ENCODE results near the gene ARHGEF28. TPM values are rescaled to one million over a fixed set of nuclear protein-coding genes. Genes with fewer than 3 reads are reported as not detected.

ARHGEF28 gene
- total RNA-seq, 1 donor from 2014 or later, result 51.8 TPM

DNA sequence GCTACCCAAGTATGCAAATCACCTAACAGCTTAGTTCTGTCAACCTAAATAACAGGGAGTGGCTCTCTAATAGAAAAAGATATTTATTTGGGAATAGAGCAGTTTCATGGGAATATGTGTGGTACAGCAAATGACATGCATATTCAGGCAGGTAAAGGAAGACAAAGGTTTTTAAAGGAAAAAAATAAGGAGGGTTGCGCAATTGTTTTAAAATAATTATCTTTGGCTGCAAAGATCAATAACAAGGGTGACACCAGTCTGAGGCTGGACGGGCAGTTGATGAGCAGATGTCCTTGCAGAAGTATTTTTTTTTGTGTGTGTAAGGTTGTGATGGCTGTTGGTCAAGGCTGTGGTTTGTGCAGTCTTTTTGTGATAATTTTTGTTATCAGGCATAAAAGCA is 332.0 kb downstream of the ARHGEF28 start:
- ATAC-seq, result no peak
- intact Hi-C loops (cut with DNase I), result no loop called here
- no peak for DNase-seq (ENCODE audit: low spot score)

DNA sequence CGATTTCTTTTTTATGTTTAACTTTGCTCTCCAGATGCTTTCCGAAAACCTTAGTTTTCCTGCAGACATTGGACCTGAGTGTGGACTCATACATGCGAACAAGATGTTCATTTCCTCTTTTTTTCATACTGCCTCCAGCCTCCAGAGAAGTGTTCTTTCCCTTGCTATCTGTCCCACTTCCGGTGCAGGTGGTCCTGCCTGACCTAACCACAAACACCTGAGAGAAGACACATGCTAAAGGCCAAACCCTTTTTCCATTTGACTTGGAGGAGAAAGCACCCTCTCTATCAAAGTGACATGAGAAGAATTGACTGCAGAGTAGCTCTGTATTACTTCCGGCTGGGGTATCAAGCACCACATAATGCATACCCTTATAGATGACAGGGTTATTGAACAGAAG is 334.0 kb downstream of the ARHGEF28 start:
- ATAC-seq, result no peak
- no peak for DNase-seq (ENCODE audit: low spot score)
- intact Hi-C loops (cut with DNase I), result no loop called here

DNA sequence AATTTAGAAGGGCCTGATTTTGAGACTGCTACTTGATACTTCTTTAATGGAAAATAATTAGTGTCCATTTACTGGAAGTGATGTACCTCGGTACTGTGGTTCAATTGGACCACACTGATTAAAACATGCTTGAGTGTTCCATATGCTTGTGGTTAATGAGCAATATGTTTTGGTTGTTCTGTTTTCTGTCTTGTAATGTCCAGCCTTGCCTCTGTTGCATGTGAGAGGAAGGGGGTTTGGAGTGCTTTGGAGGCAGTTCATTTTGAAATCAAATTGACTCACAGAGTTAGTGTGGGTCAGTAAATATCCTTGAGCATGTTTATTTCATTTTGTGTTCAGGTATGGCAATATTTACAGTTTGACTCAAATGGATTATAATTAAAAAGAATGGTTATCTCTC is 334.4 kb downstream of the ARHGEF28 start:
- DNase-seq (ENCODE audit: low spot score) (no peak), ATAC-seq (no peak)
- intact Hi-C loops (cut with DNase I), result no loop called here

DNA sequence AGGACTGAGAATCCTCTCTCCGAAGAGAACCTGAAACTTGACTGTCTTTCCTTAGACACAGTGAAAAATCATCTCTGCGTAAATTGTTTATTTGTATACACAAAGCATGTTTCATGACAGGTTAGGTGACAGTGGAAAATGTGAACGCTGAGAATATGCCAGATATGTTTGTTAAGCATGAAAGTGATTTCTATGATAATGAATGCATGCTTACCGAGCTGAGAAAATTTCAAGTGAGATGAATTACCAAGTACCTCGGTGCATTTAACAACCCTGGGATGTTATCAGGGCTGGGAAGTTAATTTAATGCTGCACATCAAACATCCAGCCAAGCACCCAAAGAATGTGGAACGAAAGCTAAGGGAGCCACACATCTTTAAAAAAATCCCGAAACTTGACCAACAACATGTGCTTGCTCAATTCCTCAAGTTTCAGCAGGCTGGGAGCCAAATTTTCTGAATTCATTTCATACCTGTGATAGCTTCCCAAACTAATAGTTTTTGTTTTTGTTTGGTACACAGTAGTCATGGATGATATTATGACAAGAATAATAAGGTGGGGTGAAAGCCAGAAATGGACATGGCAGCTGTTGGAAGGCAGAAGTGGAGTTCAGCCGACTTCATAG is 336.9 kb downstream of the ARHGEF28 start:
- ATAC-seq, result no peak

DNA sequence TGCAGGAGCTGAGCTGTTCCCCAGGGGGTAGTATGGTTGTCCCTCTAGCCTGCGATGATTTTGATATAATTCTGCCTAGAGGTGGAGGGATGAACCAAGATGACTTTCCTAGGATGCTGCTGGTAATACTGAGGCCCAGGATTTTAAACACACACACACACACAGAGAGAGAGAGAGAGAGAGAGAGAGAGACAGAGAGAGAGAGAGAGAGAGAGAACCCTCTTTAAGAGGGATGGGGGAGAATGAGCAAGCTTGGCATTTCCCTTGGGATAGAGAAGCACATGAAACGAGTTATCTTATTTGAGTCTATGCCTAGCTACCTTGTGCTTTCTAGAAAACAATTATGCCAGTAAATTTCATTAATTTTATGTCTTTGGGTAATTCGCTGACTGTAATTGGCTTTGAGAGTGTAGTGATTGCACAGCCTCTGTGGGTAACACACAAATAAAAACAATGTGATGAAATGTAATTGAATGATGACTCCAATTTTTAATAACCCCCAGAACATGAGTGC is 338.4 kb downstream of the ARHGEF28 start:
- no peak for DNase-seq (ENCODE audit: low spot score)
- intact Hi-C loops (cut with DNase I), result no loop called here
- no peak for ATAC-seq

More for the DNA sequence above, 336.9 kb downstream of the ARHGEF28 start:
- DNase-seq (ENCODE audit: low spot score), result no peak
- intact Hi-C loops (cut with DNase I), result no loop called here

DNA sequence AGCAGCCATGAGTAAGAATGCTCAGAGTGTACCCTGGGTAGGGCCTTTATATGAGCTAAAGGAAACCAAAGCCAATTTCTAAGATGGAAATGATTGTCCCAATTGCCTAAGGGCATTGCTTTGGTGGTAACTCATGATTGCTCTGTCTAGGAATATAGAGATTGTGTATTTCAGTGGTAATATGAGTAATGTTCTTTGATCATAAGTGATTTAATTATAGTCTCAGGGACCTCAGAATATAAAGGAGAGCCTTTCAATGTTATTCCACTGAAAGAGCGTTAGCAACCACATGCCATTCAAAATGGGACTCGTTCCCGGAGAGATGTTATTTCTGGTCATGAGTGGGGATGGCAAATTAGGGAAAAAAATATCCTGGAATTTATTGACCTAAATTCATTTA is 340.5 kb downstream of the ARHGEF28 start:
- DNase-seq (ENCODE audit: low spot score) (no peak), ATAC-seq (no peak)
- intact Hi-C loops (cut with DNase I), result no loop called here

DNA sequence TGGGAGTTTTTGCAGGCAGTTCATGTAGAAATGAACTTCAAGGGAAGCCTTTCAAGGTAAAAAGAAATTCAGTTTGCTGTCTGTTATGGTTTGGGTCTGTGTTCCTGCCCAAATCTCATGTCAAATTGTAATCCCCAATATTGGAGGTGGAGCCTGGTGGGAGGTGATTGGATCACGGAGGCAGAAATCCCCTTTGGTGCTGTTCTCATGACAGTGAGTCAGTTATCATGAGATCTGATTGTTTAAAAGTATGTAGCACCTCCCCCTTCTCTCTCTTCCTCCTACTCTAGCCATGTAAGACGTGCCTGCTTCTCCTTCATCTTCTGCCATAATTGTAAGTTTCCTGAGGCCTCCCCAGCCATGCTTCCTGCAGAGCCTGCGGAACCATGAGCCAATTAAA is 341.4 kb downstream of the ARHGEF28 start:
- no peak for DNase-seq (ENCODE audit: low spot score)
- no peak for ATAC-seq
- intact Hi-C loops (cut with DNase I), result no loop called here

DNA sequence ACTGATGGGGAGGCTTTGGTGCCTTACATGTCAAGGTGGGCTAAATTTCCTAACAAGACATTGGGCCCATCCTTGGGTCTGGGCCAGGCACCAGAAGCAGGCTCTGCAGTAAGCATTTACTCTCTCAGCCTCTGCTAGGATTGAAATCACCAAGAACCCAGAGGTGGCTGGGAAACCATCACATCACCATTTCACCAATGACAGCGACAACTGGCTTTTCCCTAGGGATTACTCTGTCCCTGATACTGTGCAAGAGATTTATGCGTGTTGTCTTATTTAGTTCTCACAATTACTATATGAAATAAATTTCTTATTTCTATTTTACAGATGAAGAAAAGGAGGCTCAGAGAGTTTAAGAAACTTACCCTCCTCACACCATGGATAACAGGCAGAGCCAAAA is 342.2 kb downstream of the ARHGEF28 start:
- ATAC-seq (no peak), DNase-seq (ENCODE audit: low spot score) (no peak)
- intact Hi-C loops (cut with DNase I), result no loop called here

DNA sequence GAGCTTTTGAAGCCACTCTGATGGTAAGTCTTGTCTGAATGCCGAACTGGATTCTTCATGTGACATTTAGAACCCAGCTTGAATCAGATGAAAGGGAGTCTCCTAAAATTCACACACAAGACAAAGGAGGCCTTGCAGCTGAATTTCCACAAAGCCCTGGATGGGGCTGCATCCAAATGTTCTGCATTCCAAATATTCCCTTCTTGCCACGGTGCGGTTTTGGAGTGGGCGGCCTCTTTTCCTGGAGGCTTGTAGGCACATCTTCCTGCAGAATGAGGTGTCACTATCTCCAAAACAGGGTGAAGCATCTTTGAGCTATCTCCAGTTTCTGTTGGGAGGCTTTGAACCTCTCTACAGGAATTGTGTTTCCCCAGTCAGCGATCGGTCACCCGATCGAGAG is 342.7 kb downstream of the ARHGEF28 start:
- intact Hi-C loops (cut with DNase I), result no loop called here
- no peak for DNase-seq (ENCODE audit: low spot score)
- ATAC-seq, result peak; percentile 56

DNA sequence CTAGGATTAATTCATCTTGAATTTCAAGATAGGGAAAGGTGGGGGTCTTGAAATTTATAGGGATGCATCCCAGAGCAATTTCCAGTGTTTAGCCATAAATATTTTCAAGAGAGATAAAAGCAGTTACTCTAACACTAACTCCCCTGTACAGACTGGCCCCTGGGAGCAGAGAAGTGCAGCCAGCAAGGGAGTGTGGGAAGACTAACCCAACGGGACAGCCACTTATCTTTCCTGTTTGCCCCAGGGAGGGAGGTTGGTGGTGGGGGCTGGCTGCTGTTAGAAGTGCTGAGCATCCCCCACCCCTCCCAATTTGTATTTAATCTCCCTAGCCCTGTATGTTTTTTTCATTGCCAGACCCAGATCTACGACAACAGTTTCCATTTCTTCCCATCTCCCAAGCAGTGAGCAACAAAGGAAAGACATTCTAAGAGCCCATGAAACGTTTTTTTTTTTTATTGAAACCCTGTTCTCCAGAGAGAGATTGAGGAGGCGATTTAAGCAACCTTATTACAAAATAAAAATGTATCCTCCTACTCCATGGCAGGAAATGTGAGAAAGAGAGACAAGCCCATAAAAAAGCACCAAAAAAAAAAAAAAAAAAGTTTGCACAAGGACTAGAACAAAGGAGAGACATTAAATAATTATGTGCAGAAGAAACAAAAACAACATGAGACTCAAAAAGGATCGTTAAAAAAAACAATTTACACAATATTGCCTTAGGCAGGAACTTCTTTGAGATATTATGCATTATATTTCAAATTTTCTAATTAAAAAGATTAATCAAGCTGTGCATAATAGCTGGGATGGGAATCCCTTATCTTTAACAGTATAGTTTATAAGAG is 343.4 kb downstream of the ARHGEF28 start:
- peak; percentile 57 for ATAC-seq
- DNase-seq (ENCODE audit: low spot score), result no peak
- intact Hi-C loops (cut with DNase I), result no loop called here

DNA sequence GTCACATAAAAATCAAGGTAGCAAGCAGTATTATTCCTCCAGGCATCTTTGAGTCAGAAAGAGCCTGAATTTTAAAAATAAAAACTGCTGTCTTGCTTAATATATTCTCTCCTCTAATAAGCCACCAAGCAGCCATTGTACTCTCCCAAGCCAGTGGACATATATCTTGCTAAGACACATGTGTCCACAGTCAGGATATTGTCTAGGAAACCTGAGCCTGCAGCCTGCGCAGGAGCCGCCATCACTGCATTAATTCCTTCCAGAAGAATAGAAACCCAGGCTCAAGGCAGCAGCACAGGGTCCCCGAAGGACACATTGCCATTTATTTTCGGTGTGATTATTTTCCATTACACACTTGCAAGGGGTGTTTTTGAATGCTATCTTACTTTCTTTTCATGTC is 345.3 kb downstream of the ARHGEF28 start:
- DNase-seq (ENCODE audit: low spot score) (no peak), ATAC-seq (no peak)
- intact Hi-C loops (cut with DNase I), result no loop called here

DNA sequence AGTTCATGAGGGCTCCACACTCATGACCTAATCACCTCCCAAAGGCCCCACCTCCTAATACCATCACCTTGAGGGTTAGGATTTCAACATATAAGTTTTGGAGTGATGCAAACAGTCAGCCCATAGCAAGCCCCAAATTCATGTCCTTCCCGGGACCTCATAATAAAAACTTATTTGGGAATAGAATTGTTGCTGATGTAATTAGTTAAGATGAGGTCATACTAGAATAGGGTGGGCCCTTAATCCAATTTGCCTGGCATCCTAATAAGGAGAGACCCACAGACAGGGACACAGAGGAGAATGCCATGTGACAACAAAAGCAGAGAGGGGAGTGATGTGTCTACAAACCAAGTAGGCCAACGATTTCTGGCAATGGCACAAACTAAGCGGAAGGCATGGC is 347.1 kb downstream of the ARHGEF28 start:
- intact Hi-C loops (cut with DNase I), result no loop called here
- no peak for ATAC-seq
- no peak for DNase-seq (ENCODE audit: low spot score)

DNA sequence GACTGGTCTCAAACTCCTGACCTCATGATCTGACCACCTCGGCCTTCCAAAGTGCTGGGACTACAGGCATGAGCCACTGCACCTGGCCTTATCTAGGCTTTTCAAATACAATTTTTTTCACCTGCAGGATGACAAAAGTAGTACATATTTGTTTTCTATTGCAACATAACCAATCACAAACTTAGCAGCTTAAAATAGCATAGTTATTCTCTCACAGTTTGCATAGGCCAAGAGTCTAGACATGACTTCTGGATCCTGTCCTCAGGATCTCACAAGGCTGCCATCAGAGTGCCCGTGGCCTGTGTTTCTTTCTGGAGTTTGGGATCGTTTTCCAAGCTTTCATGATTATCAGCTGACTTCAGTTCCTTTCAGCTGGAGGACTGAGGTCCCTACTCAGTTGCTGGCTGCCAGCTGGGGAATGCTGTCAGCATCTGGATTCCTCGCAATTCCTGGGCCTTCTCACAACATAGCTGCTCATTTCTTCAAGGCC is 348.9 kb downstream of the ARHGEF28 start:
- DNase-seq (ENCODE audit: low spot score) (no peak), ATAC-seq (no peak)
- intact Hi-C loops (cut with DNase I), result no loop called here

DNA sequence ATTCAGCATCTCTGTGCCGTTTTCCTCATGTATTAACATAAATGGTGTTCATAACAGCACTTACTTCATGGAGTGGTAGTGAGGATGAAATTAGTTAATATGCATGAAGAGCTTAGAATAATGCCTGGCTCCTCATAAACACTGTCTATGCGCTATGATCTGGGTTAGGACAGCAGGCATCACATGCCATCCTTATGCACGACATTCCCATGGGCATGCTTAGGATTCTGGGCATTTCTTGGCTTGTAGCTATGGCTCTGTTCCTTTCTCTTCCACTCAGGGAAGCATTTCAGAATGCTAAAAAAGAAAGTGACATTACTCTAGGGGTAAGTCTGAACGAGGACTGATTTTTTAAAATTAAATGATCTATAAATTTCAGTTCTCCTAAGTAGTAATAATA is 349.8 kb downstream of the ARHGEF28 start:
- intact Hi-C loops (cut with DNase I), result no loop called here
- no peak for DNase-seq (ENCODE audit: low spot score)
- no peak for ATAC-seq

DNA sequence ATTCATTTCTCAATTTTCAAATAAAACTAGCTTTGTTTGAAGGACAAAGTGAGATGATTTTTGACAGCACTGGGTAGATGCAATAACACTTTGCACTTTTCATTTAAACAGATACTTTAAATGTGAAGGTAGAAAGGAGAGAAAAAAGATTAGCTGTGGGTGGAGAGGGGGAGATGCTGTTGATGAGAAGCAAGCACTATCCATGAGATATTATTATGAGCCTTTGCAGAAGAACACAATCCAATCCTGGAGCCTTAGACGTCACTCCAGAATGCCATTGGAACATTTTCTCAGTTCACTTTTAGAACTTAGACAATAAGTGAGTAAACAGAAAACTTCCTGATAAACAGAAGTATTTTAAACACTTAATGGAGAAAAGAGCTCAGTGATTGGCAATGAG is 351.1 kb downstream of the ARHGEF28 start:
- ATAC-seq (no peak), DNase-seq (ENCODE audit: low spot score) (no peak)
- intact Hi-C loops (cut with DNase I), result no loop called here

DNA sequence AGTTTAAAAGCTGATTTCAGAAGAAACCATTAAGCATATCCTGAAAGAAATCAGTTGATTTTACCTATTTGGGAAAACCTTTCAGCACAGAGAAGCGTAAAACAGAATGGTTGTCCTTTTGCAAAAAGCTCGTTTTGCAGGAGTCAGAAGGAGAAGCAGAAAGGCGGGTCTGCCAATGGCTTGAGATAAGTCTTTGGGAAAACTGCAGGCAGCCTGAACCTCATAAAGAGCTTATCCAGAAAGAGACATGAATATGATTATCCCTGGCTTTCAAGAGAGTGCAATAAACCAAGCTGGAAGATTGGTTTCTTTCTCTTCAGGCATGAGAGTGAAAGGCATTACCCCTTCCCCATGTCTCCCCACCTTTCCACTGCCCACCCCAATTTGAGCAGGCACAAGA is 353.3 kb downstream of the ARHGEF28 start:
- intact Hi-C loops (cut with DNase I), result no loop called here
- ATAC-seq, result no peak
- DNase-seq (ENCODE audit: low spot score), result no peak

DNA sequence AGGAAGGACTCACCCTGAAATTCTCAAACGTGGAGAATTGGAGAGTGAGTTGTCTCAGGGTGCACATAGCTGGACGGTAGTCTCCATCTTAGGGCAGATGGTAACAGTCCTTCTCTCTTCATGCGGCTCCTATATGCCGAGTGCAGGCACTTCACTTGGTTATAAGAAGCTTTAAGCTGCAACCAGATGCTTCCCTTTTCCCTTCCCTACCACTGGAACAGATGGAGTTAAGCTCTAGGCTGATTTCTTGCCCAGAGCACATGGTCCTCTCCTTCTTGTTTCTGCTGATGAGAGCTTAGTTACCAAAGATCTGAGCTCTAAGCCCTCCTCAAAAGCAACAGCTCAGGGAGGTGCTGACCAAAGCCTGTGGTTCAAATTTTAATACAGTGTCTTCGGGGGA is 355.7 kb downstream of the ARHGEF28 start:
- intact Hi-C loops (cut with DNase I), result no loop called here
- DNase-seq (ENCODE audit: low spot score) (no peak), ATAC-seq (no peak)

DNA sequence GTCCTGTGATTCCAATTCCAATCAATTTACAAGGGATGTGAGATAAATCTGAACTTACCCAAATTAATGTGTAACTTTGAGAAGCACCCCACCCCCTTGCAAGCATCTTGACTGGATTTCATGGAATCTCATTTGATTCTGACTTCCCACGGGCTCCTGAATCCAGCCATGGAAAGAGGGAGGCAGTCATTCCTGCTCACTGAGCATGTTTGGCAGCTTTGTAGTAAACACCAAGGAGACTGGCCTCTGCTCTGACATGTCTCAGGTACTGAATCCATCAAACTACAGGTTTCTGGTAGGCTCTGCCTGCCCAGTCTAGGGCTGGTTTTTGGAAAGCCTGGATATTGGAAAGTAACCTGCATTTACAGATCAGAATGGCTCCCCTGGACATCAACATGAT is 357.6 kb downstream of the ARHGEF28 start:
- no peak for DNase-seq (ENCODE audit: low spot score)
- ATAC-seq, result no peak
- intact Hi-C loops (cut with DNase I), result no loop called here

DNA sequence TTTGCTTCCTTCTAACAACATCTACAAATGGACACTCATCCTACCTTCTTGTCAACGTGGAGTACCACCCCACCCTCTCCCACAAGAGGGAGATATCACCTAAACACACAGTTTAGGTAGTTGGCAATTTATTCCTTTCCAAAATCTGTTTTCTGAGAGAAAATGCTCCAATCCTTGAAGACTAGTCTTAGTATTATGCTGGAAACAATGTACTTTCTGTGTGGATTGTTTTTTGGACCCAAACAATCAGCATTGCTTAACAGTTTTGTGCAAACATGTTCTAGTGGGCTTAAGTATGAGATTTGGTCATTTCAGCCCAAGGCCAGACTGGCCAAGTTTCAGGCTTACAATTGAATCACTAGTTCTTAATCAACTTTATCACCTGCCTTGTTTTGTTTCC is 359.1 kb downstream of the ARHGEF28 start:
- peak; percentile 41 for ATAC-seq
- no peak for DNase-seq (ENCODE audit: low spot score)
- intact Hi-C loops (cut with DNase I), result no loop called here

DNA sequence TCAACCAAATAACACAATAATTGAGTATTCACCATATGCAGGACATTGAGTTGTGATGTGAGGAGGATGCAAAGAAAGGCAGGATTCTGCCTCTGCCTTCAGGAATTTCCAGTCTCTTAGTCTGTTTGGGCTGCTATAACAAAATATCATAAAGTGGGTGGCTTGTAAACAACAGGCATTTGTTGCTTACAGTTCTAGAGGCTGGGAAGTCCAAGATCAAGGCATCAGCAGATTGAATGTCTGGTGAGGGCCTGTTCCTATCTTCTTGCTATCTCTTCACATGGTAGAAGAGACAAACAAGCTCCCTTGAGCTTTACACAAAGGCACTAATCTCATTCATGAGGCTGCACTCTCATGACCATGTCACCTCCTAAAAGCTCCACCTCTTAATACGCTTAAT is 360.7 kb downstream of the ARHGEF28 start:
- ATAC-seq (no peak), DNase-seq (ENCODE audit: low spot score) (no peak)
- intact Hi-C loops (cut with DNase I), result no loop called here

All from sciatic nerve (tissue), 2 donors.